GM19025 (cell line): ENCODE data around the gene GPR6.

Experiments
- ATAC-seq: cut with Tn5 transposase; IDR thresholded peaks from one replicate; pipeline ENCODE4 v1.9.1; 2021; ENCODE audit warnings: mild to moderate bottlenecking, low read depth, moderate library complexity; ENCODE audit not compliant: unreplicated experiment

The GPR6 gene

GRCh38 chr6:109998159-109998785 lies 20.2 kb downstream of the GPR6 start:
- no peak for ATAC-seq

- ATAC-seq: no peak
Measured at GRCh38 chr6:109999740-110000139, 21.6 kb downstream of the GPR6 start.

- no peak for ATAC-seq
Measured at GRCh38 chr6:110002676-110003075, 24.6 kb downstream of the GPR6 start.

- no peak for ATAC-seq
Measured at GRCh38 chr6:110013386-110013785, 35.3 kb downstream of the GPR6 start.

GRCh38 chr6:110015206-110015605 lies 37.1 kb downstream of the GPR6 start:
- ATAC-seq: no peak

GRCh38 chr6:110017306-110017705 lies 39.2 kb downstream of the GPR6 start:
- ATAC-seq: no peak

GRCh38 chr6:110017946-110018345 lies 39.8 kb downstream of the GPR6 start:
- ATAC-seq: no peak

GRCh38 chr6:110018486-110018885 lies 40.4 kb downstream of the GPR6 start:
- ATAC-seq: no peak

- no peak for ATAC-seq
Measured at GRCh38 chr6:110020888-110021287, 42.8 kb downstream of the GPR6 start.

- no peak for ATAC-seq
Measured at GRCh38 chr6:110029144-110029543, 51.0 kb downstream of the GPR6 start.
